Measurements from ENCODE around the gene SLC15A5. TPM values are rescaled to one million over a fixed set of nuclear protein-coding genes. Genes with fewer than 3 reads are reported as not detected.

SLC15A5 gene
- total and polyA plus RNA-seq, 2 of the 8 experiments (the other 6 are each of a cell fraction or from before 2014, with no cell fraction given): not detected

GRCh38 chr12:16325426-16325825 lies 47.9 kb upstream of the SLC15A5 start:
- H3K14ac ChIP-seq (ENCODE audit: insufficient read length): no peak overlapping the region
- no peaks in the 10 kb centered on the region for H4K20me1 ChIP-seq (replicated peaks in 1 of 2; ENCODE audit: control insufficient read depth in 1 of 2, insufficient read depth in 2 of 2, low read length in 2 of 2)
- no peaks in the 10 kb centered on the region for H3K27me3 ChIP-seq (replicated peaks in 1 of 4; ENCODE audit: control insufficient read depth in 3 of 4, extremely low read depth in 1 of 4, insufficient read depth in 3 of 4, low read length in 3 of 4)
- H3K23ac ChIP-seq (ENCODE audit: insufficient read length): no peak overlapping the region
- no peaks in the 10 kb centered on the region for H3K79me1 ChIP-seq (ENCODE audit: low read depth, low read length)
- POLR2A ChIA-PET (ENCODE audit: partially characterized antibody): interaction anchor here (0.7 kb wide), 1 partner anchor 109 kb away, joined by 3 read pairs; no protein-coding TSS in a partner anchor
- H2BK5ac ChIP-seq (ENCODE audit: low read depth, low read length): no peak overlapping the region
- H3K36me3 ChIP-seq (ENCODE audit: control insufficient read depth in 2 of 4, insufficient read depth in 4 of 4, low read length in 3 of 4): no peaks in the 10 kb centered on the region
- H3K27ac ChIP-seq (ENCODE audit: low read depth, low read length): no peak overlapping the region
- FAIRE-seq (no peak), DNase-seq (ENCODE audit: low read depth in 1 of 2, low spot score in 2 of 2) (no peak)
- no peak overlapping the region for H3K4me2 ChIP-seq (ENCODE audit: insufficient read depth in 1 of 2, low read depth in 2 of 2, low read length in 2 of 2)
- WGBS, 2 experiments (ENCODE audit: extremely low coverage in 1 of 2, insufficient coverage in 1 of 2, insufficient read length in 1 of 2, insufficient replicate concordance in 2 of 2, low coverage in 1 of 2, low lambda C conversion rate in 2 of 2, missing lambda C conversion rate in 1 of 2): 88% methylated on average over 3 of the region's 3 CpGs; no CpG with 5 or more reads in 1 of the 2 experiments
- no peak overlapping the region for H4K8ac ChIP-seq (ENCODE audit: extremely low read depth, insufficient read depth, low read length)
- H3K56ac ChIP-seq (replicated peaks; ENCODE audit: insufficient read length, low read depth, low read length): no peak overlapping the region
- no peaks in the 10 kb centered on the region for H3K79me2 ChIP-seq (ENCODE audit: control insufficient read depth in 1 of 2, insufficient read depth in 2 of 2, low read length in 2 of 2)
- H4K5ac ChIP-seq (ENCODE audit: insufficient read length, low read depth, low read length): no peak overlapping the region
- no peak overlapping the region for H3K4ac ChIP-seq (replicated peaks; ENCODE audit: insufficient read length, low read depth, low read length)
- H2BK120ac ChIP-seq (replicated peaks; ENCODE audit: low read depth, low read length): no peak overlapping the region
- no peak overlapping the region for H4K91ac ChIP-seq (replicated peaks; ENCODE audit: insufficient read length, low read length)
- CTCF ChIA-PET (ENCODE audit: partially characterized antibody): no interaction called here
- H3K9me3 ChIP-seq (ENCODE audit: insufficient read depth in 2 of 2, low read depth in 1 of 2, low read length in 1 of 2): peaks cover 0 to 3% of the 10 kb centered on the region in 2 experiments; a peak in 1 of 4 replicates
- H2AFZ ChIP-seq (ENCODE audit: low read length): no peak overlapping the region
- no peak overlapping the region for H2BK12ac ChIP-seq (ENCODE audit: low read depth, low read length)
- H2AK5ac ChIP-seq (ENCODE audit: low read depth, low read length): no peak overlapping the region
- no peak overlapping the region for H2BK15ac ChIP-seq (ENCODE audit: low read length)
- H3K23me2 ChIP-seq (ENCODE audit: low read depth, low read length): no peaks in the 10 kb centered on the region
- H3K4me1 ChIP-seq (replicated peaks in 1 of 4; ENCODE audit: control insufficient read depth in 3 of 4, insufficient read depth in 4 of 4, low read length in 3 of 4): peaks cover 0 to 3% (median 3%) of the 10 kb centered on the region in 4 experiments; a peak in 1 of 7 replicates
- no peak overlapping the region for H3K18ac ChIP-seq (ENCODE audit: extremely low read depth, low read length)
- H2BK20ac ChIP-seq (ENCODE audit: low read length): no peak overlapping the region
- no peak overlapping the region for H3K4me3 ChIP-seq (ENCODE audit: extremely low read depth in 1 of 4, insufficient read depth in 2 of 4, low read depth in 3 of 4, low read length in 4 of 4)
- no peak overlapping the region for H3K9ac ChIP-seq (replicated peaks in 1 of 4; ENCODE audit: extremely low read depth in 1 of 4, low read depth in 3 of 4, low read length in 3 of 4)
- no peak for TF ChIP-seq TCF12 (IDR thresholded peaks at IDR 0.05; ENCODE audit: low read depth, low read length)
- no peak for TF ChIP-seq HDAC2 (IDR thresholded peaks at IDR 0.05; ENCODE audit: borderline replicate concordance in 1 of 2, low read depth in 2 of 2, low read length in 2 of 2)
- TF ChIP-seq TAF7 (optimal IDR thresholded peaks at IDR 0.05; ENCODE audit: borderline replicate concordance, low read depth, low read length): no peak
- no peak for TF ChIP-seq USF2 (IDR thresholded peaks at IDR 0.05; ENCODE audit: low read length)
- no peak for TF ChIP-seq SIRT6 (IDR thresholded peaks at IDR 0.05; ENCODE audit: low read length)
- no peak for TF ChIP-seq EZH2 (IDR thresholded peaks at IDR 0.05; ENCODE audit: low read depth, low read length, severe bottlenecking)
- TF ChIP-seq SRF (IDR thresholded peaks at IDR 0.05; ENCODE audit: low read depth, low read length): no peak
- TF ChIP-seq TAF1 (IDR thresholded peaks at IDR 0.05; ENCODE audit: low read depth, low read length): no peak
- no peak for TF ChIP-seq SIX5 (IDR thresholded peaks at IDR 0.05; ENCODE audit: low read depth, low read length)
- TF ChIP-seq PHF8 (conservative IDR thresholded peaks at IDR 0.05; ENCODE audit: low read depth, low read length): no peak

Measured in H1 (cell line).